HCT116 (cell line): ENCODE measurements around the gene LRIG1. TPM values are rescaled to one million over a fixed set of nuclear protein-coding genes. Genes with fewer than 3 reads are reported as not detected.

Experiments used
- ATAC-seq: fragments of 200-7000 bp; cut with Tn5 transposase; 2 replicates; pipeline ENCODE4 v1.9.1; 2020; ENCODE audit warnings: mild to moderate bottlenecking, moderate library complexity
- BruUV-seq: library from RNA; stranded (reverse); fragments of 400-500 nt; replicated peaks from 2 replicates; lab custom pipeline; 2021; lab: Mats Ljungman, UMichigan
- CTCF ChIA-PET: fragments of 300-600 bp; sonication (Branson Sonifier 250); formaldehyde crosslinking; loops from one replicate; lab custom pipeline; 2021; ENCODE audit warnings: antibody characterized with exemption; lab: Charles Lee
- POLR2A ChIA-PET: fragments of 300-600, 350-600 bp; sonication (Branson Sonifier 250); formaldehyde crosslinking; loops from one replicate; lab custom pipeline; 2021; ENCODE audit warnings: antibody characterized with exemption; lab: Charles Lee
- RAD21 ChIA-PET, 2 experiments: fragments of 300-600 bp; sonication (Branson Sonifier 250); formaldehyde crosslinking; loops; one replicate each; lab custom pipeline; 2023; ENCODE audit warnings: low total read pairs in 2 of 2; ENCODE audit not compliant: uncharacterized antibody in 2 of 2, unreplicated experiment in 2 of 2, low non-redundant PET in 1 of 2; lab: Charles Lee
- DNase-seq: peaks from one replicate; pipeline ENCODE4 v3.0.0-alpha.2; 2010; ENCODE audit warnings: low read depth, low spot score
- H2AFZ ChIP-seq: fragments of 200-600 bp; shearing (Covaris generic), sonication (generic); 2 replicates; pipeline ENCODE4 v1.6.1; 2017; ENCODE audit warnings: low read depth, mixed run types, mixed read lengths, antibody characterized with exemption, low read length; ENCODE audit not compliant: poor library complexity, severe bottlenecking
- H3K27ac ChIP-seq: 2 replicates; pipeline ENCODE4 v1.5.1; 2012; ENCODE audit warnings: low read depth, low read length
- H3K27me3 ChIP-seq: fragments of 200-600 bp; sonication (generic); 2 replicates; pipeline ENCODE4 v1.6.1; 2016; ENCODE audit warnings: mixed run types, low read length, mixed read lengths; ENCODE audit not compliant: insufficient read depth
- H3K36me3 ChIP-seq, 2 experiments: fragments of 200-500 bp in 1 of 2; fragments of 200-600 bp in 1 of 2; sonication (Bioruptor generic) in 1 of 2; sonication (generic) in 1 of 2; 2 replicates each; pipeline versions ENCODE4 v1.5.1 to v1.6.1; 2014 to 2016; ENCODE audit warnings: low read length in 2 of 2, inconsistent platforms in 1 of 2, mixed read lengths in 1 of 2, mixed run types in 1 of 2; ENCODE audit not compliant: insufficient read depth in 2 of 2, control insufficient read depth in 1 of 2
- H3K4me1 ChIP-seq, 2 experiments: fragments of 200-600 bp in 1 of 2; sonication (generic) in 1 of 2; 2 replicates each; pipeline versions ENCODE4 v1.5.1 to v1.6.1; 2012 to 2017; ENCODE audit warnings: low read length in 2 of 2, inconsistent platforms in 1 of 2, mild to moderate bottlenecking in 1 of 2, mixed read lengths in 1 of 2, mixed run types in 1 of 2, moderate library complexity in 1 of 2; ENCODE audit not compliant: insufficient read depth in 2 of 2, control insufficient read depth in 1 of 2
- H3K4me2 ChIP-seq: fragments of 200-600 bp; sonication (generic); 2 replicates; pipeline ENCODE4 v1.6.1; 2017; ENCODE audit warnings: mixed run types, low read length, mixed read lengths
- H3K4me3 ChIP-seq, 2 experiments: fragments of 200-600 bp in 1 of 2; sonication (generic) in 1 of 2; replicated peaks in 1 of 2; 2 replicates each; pipeline ENCODE4 v1.5.1; 2011 to 2016; ENCODE audit warnings: low read length in 2 of 2, control low read depth in 1 of 2, low read depth in 1 of 2, mild to moderate bottlenecking in 1 of 2, mixed read lengths in 1 of 2, mixed run types in 1 of 2
- H3K79me2 ChIP-seq: fragments of 200-600 bp; sonication (generic); 2 replicates; pipeline ENCODE4 v1.6.1; 2017; ENCODE audit warnings: mild to moderate bottlenecking, mixed run types, low read length, moderate library complexity, mixed read lengths; ENCODE audit not compliant: insufficient read depth
- H3K9ac ChIP-seq: fragments of 200-600 bp; sonication (generic); 2 replicates; pipeline ENCODE4 v1.6.1; 2016; ENCODE audit warnings: low read length, mixed read lengths
- H3K9me2 ChIP-seq: fragments of 200-600 bp; sonication (generic), shearing (Covaris generic); 2 replicates; pipeline ENCODE4 v1.6.1; 2017; ENCODE audit warnings: mixed run types, mild to moderate bottlenecking, moderate library complexity; ENCODE audit not compliant: insufficient read depth
- H3K9me3 ChIP-seq, 2 experiments: fragments of 200-500 bp in 1 of 2; fragments of 200-600 bp in 1 of 2; sonication (Bioruptor generic) in 1 of 2; sonication (generic) in 1 of 2; 2 replicates each; pipeline ENCODE4 v1.6.1; 2014 to 2017; ENCODE audit warnings: low read length in 2 of 2, mixed read lengths in 2 of 2, inconsistent platforms in 1 of 2, low read depth in 1 of 2, mild to moderate bottlenecking in 1 of 2, mixed run types in 1 of 2, moderate library complexity in 1 of 2; ENCODE audit not compliant: control insufficient read depth in 1 of 2, insufficient read depth in 1 of 2
- H4K20me1 ChIP-seq: fragments of 200-600 bp; sonication (generic), shearing (Covaris generic); 2 replicates; pipeline ENCODE4 v1.6.1; 2017; ENCODE audit warnings: mixed run types, mild to moderate bottlenecking, moderate library complexity; ENCODE audit not compliant: insufficient read depth
- FOSL1 ChIP-seq: IDR thresholded peaks from 2 replicates; pipeline ENCODE4 v1.6.1; 2012; ENCODE audit warnings: low read depth
- JUND ChIP-seq: IDR thresholded peaks from 2 replicates; pipeline ENCODE4 v1.6.1; 2012
- MAX ChIP-seq: IDR thresholded peaks from 2 replicates; pipeline ENCODE4 v1.6.1; 2012
- RAD21 ChIP-seq: IDR thresholded peaks from 2 replicates; pipeline ENCODE4 v1.6.1; 2012; ENCODE audit warnings: low read depth, mild to moderate bottlenecking
- REST ChIP-seq: IDR thresholded peaks from 2 replicates; pipeline ENCODE4 v1.6.1; 2012; ENCODE audit warnings: low read depth
- TCF7L2 ChIP-seq: IDR thresholded peaks from 2 replicates; pipeline ENCODE4 v1.7.0; 2011; ENCODE audit warnings: borderline replicate concordance, inconsistent platforms; ENCODE audit not compliant: insufficient read depth, insufficient read length; ENCODE audit errors: extremely low read depth
- YY1 ChIP-seq: IDR thresholded peaks from 2 replicates; pipeline ENCODE4 v1.6.1; 2011; ENCODE audit warnings: low read length, low read depth, moderate library complexity, mild to moderate bottlenecking; ENCODE audit not compliant: insufficient replicate concordance; ENCODE audit errors: extremely low read depth
- ZNF274 ChIP-seq: fragments of 200-500 bp; sonication (Bioruptor generic); IDR thresholded peaks from 2 replicates; pipeline ENCODE4 v1.6.1; 2014; ENCODE audit warnings: mild to moderate bottlenecking, low read depth, low read length, inconsistent platforms
- intact Hi-C: fragments of 100-400 bp; cut with micrococcal nuclease; formaldehyde crosslinking; loops from 2 replicates; pipeline ENCODE4 v1.10.0; 2022
- total RNA-seq: library from RNA; stranded (reverse); gene quantifications from one replicate; pipeline ENCODE4 v1.2.1, GENCODE V29; 2021; ENCODE audit not compliant: unreplicated experiment

LRIG1 gene
- total RNA-seq, 1 experiment from 2014 or later: 3.1 TPM

GRCh38 chr3:66399529-66400232 is 101.1 kb downstream of the LRIG1 start:
- RAD21 ChIA-PET: no interaction called here
- Histone ChIP-seq H3K4me1 (no peaks in the 10 kb centered on the region), H3K4me2 (no peak overlapping the region), H4K20me1 (no peaks in the 10 kb centered on the region), H3K27ac (no peak overlapping the region), H3K9me3 (no peaks in the 10 kb centered on the region), H3K4me3 (no peak overlapping the region), H2AFZ (no peak overlapping the region), H3K27me3 (no peaks in the 10 kb centered on the region), H3K9ac (no peak overlapping the region), H3K36me3 (no peaks in the 10 kb centered on the region), H3K79me2 (no peaks in the 10 kb centered on the region), H3K9me2 (no peaks in the 10 kb centered on the region)
- no peak for DNase-seq
- no peak for ATAC-seq
- POLR2A ChIA-PET: no interaction called here
- TF ChIP-seq ZNF274: no peak
- no peak for TF ChIP-seq RAD21
- TF ChIP-seq YY1: no peak
- no peak for TF ChIP-seq MAX
- CTCF ChIA-PET: no interaction called here
- BruUV-seq: no TSS peak
- intact Hi-C loops: no loop called here

- no peak for ATAC-seq
Observed at GRCh38 chr3:66398228-66399025, 102.4 kb downstream of the LRIG1 start.

More at GRCh38 chr3:66398228-66399025, 102.4 kb downstream of the LRIG1 start:
- Histone ChIP-seq H4K20me1 (no peaks in the 10 kb centered on the region), H3K9me2 (no peaks in the 10 kb centered on the region), H3K27me3 (no peaks in the 10 kb centered on the region), H3K4me2 (no peak overlapping the region), H2AFZ (no peak overlapping the region), H3K9me3 (no peaks in the 10 kb centered on the region), H3K4me1 (no peaks in the 10 kb centered on the region), H3K79me2 (no peaks in the 10 kb centered on the region), H3K9ac (no peak overlapping the region), H3K27ac (no peak overlapping the region), H3K4me3 (no peak overlapping the region), H3K36me3 (no peaks in the 10 kb centered on the region)
- TF ChIP-seq JUND: no peak
- TF ChIP-seq FOSL1: no peak
- TF ChIP-seq ZNF274: no peak
- TF ChIP-seq REST: no peak
- no peak for TF ChIP-seq YY1
- no peak for TF ChIP-seq MAX
- no peak for TF ChIP-seq TCF7L2
- no peak for TF ChIP-seq RAD21
- intact Hi-C loops: no loop called here
- RAD21 ChIA-PET: no interaction called here
- POLR2A ChIA-PET: no interaction called here
- CTCF ChIA-PET: interaction anchor here (1.2 kb wide), 1 partner anchor 424 kb away, joined by 3 read pairs; no protein-coding TSS in a partner anchor
- BruUV-seq: no TSS peak
- DNase-seq: no peak
